ENCODE data around the gene BATF.

The BATF gene

DNA sequence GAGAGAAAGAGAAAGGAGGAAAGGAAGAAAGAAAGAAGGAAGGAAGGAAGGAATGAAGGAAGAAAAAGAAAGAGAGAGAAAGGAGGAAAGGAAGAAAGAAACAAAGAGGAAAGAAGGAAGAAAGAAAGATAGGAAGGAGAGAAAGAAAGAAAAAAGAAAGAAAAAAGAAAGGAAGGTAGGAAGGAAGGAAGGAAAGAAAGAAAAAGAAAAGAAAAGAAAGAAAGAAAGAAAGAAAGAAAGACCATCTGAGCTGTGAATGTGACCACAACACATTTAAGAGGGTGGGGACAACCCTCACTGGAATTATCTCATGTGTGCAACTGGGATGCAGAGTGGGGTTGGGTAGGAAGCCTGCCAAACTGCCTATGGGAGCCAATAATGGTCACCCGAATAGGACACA lies 36.0 kb upstream of the BATF start:
- no peak for DNase-seq (ENCODE audit: low read depth)
- TF ChIP-seq, protein P1, sequence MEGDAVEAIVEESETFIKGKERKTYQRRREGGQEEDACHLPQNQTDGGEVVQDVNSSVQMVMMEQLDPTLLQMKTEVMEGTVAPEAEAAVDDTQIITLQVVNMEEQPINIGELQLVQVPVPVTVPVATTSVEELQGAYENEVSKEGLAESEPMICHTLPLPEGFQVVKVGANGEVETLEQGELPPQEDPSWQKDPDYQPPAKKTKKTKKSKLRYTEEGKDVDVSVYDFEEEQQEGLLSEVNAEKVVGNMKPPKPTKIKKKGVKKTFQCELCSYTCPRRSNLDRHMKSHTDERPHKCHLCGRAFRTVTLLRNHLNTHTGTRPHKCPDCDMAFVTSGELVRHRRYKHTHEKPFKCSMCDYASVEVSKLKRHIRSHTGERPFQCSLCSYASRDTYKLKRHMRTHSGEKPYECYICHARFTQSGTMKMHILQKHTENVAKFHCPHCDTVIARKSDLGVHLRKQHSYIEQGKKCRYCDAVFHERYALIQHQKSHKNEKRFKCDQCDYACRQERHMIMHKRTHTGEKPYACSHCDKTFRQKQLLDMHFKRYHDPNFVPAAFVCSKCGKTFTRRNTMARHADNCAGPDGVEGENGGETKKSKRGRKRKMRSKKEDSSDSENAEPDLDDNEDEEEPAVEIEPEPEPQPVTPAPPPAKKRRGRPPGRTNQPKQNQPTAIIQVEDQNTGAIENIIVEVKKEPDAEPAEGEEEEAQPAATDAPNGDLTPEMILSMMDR (conservative IDR thresholded peaks at IDR 0.05; ENCODE audit: low read depth, low read length), result no peak
- H3K4me3 ChIP-seq (ENCODE audit: low read length), result no peak overlapping the region

DNA sequence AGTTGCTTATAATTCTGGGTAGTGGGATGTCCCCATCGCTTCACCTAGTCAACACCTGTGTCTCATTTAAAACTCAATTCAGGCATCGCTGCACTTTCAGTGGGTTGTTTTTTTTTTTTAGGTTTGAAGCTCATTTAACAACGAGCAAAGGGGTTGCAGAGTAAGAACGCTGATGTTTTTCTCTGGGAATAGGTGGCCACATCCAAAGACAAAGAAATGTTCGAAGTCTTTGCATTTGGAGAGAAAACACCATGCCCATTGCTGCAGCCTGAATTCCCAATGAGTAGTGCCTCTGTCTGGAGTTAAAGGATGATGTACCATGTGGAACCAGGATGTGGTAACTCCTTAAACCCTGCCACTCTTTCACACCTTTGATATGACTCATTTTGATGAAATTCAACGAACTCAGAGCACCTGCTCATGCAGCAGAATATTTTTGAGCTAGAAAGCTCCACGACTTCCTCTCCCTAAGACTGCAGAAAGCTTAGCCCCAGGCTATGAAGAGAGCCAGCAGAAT lies 35.1 kb upstream of the BATF start:
- TF ChIP-seq, protein P1 (conservative IDR thresholded peaks at IDR 0.05; ENCODE audit: low read depth, low read length), result no peak
- H3K4me3 ChIP-seq (ENCODE audit: low read length), result no peak overlapping the region
- DNase-seq (ENCODE audit: low read depth), result no peak

DNA sequence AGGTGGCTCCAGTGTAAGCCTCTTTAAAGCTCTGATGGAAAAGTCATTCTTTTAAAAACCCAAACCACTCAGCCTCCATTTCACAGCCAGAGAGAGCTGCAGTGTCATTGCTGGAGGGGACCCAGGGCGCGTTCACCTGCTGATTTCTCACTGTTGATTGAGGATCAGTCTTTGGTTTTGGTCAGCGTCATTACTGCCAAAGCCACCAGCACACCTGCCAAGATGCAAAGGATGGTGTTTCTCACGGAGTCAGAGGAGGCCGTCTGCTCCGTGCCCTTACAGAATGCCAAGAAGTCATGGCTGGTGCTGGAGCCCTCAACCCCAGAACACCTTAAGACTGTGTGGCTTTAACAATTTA lies 32.8 kb upstream of the BATF start:
- TF ChIP-seq, protein P1 (conservative IDR thresholded peaks at IDR 0.05; ENCODE audit: low read depth, low read length), result no peak
- no peak for DNase-seq (ENCODE audit: low read depth)
- H3K4me3 ChIP-seq (ENCODE audit: low read length), result no peak overlapping the region

DNA sequence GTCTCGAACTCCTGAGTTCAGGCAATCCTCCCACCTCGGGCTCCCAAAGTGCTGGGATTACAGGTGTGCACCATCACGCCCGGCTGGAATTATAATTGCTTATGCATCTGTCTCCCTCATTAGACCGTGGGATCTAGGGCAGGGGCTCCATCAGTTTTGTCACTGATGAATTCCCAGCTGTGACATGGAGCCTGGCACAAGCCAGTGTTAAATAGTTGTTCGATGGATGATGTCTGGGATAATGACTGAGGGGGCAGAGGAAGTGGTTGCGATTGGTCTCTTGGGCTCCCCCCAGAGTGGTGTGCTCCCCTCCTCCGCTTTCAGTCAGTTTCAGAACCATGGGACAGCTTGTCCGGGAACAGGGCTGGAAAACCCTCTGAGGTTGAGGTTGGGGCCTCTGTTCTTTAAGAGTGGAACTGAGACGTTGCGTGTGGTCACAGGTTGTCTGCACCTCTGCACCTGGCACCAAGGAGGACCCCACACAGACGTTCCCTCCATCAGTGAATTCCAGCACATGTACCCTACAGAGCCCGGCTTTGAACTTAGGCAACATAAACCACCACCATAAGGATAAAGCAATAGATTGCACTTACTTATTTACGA lies 30.8 kb upstream of the BATF start:
- no peak overlapping the region for H3K4me3 ChIP-seq (ENCODE audit: low read length)
- TF ChIP-seq, protein P1 (conservative IDR thresholded peaks at IDR 0.05; ENCODE audit: low read depth, low read length), result no peak
- no peak for DNase-seq (ENCODE audit: low read depth)

DNA sequence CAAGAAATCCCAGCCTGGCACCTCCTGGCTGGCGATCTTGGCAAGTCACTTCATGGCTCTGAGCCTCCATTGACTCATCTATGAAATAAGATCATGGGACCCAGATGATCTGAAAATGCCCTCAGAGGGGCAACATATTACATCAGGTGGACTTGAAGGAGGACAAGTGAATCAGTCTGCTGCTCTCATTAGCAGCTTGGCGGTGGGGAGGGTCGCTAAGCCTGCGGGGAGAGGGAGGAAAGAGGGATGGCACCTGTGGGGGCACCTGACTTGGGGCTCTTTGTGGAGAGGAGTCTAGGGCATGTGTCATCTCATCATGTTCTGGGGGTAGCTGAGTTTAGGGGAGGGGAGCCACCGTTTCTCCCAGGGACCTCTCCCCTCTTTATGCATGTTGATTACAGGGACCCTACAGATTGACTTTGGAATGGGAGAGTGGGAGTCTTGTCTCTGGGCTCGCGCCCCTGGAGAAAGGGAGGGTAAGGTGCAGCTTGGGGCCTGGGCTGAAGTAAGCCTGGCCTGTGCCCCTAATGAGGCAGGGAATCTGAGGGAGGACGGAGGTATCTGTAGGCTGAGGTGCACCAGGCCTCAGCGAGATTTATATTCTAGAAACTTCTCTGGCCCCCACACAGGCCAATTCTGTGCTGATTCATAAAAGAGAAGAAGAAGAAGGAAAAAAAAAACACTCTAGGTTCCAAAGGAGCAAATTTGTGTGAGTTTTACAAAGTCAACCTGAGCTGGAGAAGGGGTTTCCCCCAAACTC lies 29.3 kb upstream of the BATF start:
- no peak overlapping the region for H3K4me3 ChIP-seq (ENCODE audit: low read length)
- TF ChIP-seq, protein P1 (conservative IDR thresholded peaks at IDR 0.05; ENCODE audit: low read depth, low read length), result no peak
- no peak for DNase-seq (ENCODE audit: low read depth)

DNA sequence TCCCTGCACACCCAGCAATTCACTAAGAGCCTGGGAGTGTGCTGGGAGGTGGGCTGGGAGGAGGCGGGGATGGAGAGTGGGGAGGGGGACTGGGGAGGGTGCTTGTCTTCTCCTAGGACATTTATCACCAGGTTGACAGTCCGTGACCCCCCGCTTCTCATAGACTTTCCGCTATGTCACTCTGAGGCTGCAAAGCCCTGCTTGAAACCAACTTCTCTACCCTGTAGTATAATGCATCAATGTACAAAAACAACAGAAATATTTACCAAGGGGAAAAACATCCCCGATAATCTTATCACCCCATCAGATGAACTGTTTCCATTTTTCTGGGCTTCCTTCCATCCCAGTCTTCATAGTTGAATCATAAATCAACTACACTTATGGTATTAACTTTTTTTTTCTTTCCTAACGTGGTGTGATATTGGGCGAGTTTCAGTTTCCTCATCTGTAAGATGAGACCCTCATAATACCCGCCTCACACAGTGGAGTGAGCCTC lies 28.6 kb upstream of the BATF start:
- no peak for DNase-seq (ENCODE audit: low read depth)
- TF ChIP-seq, protein P1 (conservative IDR thresholded peaks at IDR 0.05; ENCODE audit: low read depth, low read length), result no peak
- no peak overlapping the region for H3K4me3 ChIP-seq (ENCODE audit: low read length)

DNA sequence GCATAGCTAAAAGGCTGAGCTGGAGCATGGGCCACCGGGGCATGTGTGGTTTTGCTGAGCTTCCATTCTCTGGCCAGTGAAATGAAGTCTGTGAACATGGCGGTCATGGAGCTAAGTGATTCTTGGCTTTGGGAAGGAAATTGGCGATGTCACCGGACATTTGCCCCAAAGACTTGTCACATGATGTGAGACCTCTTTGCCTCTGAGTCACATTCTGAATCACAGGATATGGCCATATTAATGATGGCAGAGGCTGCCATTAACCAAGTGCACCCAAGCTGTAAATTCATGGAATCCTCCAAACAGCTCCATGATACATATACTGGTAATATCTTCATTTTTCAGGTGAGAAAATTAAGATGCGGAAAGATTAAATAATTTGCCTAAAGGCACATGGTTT lies 27.4 kb upstream of the BATF start:
- TF ChIP-seq, protein P1 (conservative IDR thresholded peaks at IDR 0.05; ENCODE audit: low read depth, low read length), result no peak
- DNase-seq (ENCODE audit: low read depth), result no peak

More for the DNA sequence above, 27.4 kb upstream of the BATF start:
- H3K4me3 ChIP-seq (ENCODE audit: low read length), result no peak overlapping the region

Data from retinal pigment epithelial cell (primary cell).